Fibroblast of peridontal ligament (primary cell): Measurements from ENCODE around the gene KAT6B.

Experiments used
- DNase-seq: peaks from one replicate; pipeline ENCODE4 v3.0.0-alpha.2; 2010; ENCODE audit errors: extremely low read depth

Gene KAT6B

GRCh38 chr10:75014516-75015230 lies 188.3 kb downstream of the KAT6B start:
- DNase-seq = no peak

GRCh38 chr10:75015442-75015841 lies 189.0 kb downstream of the KAT6B start:
- DNase-seq = no peak

DNA sequence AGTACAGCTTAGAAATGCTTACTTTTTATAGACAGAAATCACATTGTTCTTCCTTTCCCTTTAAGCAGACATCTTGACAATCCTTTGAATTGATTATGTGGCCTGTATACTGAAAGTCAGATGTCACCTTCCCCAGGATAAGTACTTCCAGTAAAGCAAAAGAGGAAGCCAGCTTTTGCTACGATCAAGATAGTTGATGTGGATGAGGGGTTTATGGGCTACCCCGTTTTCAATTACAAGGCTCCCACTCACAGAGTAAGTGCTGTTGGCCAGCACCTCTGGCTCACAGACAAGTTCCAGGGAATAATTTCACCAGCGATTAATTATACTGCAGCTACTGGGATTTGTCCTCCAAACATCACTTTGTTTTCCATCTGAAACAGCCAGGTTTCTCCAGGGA lies 189.9 kb downstream of the KAT6B start:
- no peak for DNase-seq

DNA sequence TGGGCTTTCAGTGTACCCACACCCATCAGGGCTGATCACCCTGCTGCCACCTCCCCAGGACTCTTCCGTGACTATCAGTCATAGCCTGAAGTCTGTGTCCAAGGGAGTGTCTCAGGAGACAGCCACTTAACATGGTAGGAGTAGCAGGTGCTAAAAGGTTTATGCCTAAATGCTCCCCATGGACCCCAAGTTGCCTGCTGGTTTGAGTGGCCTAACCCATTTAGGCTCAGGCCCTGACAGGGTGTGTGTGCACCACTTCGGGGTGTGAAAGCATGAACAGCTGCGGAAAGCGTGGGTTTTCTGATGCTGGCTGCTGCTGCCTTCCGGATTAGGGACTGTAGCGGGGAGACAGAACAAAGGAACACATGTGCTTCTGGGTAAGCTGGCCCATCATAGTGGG lies 191.9 kb downstream of the KAT6B start:
- no peak for DNase-seq

DNA sequence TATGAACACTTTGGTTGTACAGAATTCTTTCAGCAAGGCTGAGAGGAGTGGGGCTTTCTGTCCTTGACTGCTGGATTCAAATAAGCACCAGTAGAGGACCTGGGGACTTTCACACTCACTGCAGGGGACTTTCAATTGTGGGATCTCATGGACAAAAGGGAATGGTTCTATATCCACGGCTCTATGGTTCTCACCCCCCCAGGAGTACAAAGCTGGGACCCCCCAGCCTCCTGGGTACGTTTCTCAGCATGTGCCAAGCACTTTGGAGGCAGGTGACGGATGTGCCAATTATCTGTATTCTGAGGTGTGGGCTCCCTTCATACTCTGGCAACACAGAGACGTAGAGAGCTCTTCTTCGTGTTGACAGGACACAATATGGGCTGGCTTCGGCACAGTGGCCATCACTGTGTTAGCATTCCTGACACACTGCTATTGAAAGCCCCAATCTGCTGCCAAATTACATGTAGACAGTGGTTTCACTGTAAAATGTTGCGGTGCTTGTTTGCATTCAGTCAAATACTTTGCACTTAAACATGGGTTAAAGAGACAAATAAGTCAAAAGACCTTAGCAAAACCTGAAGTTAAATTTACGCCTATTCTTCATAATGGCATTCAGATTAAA lies 192.4 kb downstream of the KAT6B start:
- no peak for DNase-seq

DNA sequence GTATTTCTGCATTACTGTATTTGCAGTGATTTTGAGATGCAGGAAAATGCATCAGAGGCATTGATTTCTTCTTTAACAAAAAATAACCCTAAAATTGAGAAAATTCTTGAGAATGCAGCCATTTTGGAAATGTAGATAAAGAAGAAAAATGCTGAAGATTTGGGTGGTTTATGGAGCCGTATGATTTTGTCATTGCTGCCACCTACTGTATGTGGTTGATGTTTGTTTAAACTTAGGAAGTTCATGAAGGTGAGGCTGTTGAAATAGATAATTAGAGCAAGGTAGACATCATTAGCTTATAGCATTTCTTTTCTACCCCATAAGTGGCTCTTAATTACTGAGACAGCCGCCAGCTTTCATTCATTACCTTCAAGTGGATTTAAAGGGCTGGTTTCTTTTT lies 193.0 kb downstream of the KAT6B start:
- peak; percentile 71 for DNase-seq

- DNase-seq = no peak
Observed at GRCh38 chr10:75020168-75020567, 193.8 kb downstream of the KAT6B start.

DNA sequence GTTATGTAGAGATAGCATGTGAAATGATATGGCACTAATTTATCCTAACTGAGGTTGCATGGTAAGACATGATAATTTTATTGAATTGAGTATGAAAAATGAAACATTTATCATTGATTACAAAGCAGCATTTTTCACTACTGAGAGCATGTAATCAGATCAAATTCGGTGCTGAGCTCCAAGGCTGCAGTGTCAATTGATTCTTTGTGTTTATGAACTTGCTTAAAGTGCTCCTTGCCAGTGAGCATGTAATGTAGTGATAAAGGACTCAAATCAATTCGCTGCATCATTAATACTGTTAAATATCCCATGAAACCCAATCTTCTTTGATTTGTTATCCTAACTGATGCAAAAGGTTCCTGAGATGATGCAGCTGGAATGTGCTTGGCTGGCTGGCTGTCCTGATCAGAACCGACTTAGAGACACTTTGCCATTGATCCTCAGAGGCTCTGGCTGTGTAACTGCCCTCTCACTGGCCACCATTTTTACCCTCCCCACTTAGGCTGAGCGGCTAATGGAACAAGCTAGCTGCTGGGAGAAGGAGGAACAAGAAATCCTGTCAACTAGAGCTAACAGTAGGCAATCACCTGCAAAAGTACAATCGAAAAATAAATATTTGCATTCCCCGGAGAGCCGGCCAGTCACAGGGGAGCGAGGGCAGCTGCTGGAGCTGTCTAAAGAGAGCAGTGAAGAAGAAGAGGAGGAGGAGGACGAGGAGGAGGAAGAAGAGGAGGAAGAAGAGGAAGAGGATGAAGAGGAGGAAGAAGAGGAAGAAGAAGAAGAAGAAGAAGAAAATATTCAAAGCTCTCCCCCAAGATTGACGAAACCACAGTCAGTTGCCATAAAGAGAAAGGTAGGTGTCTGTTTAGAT lies 195.2 kb downstream of the KAT6B start:
- DNase-seq = no peak

DNA sequence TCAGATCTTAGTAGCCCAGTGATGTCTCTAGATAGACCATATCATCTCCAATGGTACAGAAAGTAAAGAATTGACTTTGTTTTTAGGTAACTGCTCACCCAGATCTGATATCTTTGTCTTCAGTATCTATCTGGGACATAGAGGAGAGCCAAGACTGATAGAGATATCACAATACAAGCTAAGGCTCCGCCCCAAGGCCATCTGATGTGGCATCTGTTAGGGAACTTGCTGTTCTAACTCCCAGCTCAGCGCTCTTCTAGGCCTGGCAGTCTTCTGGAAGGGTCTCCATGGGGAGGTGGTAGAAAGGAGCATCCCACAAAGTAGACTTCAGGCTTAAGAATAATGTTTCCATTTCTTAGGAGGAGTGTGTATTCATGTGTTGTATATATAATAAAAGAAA lies 196.7 kb downstream of the KAT6B start:
- no peak for DNase-seq

DNA sequence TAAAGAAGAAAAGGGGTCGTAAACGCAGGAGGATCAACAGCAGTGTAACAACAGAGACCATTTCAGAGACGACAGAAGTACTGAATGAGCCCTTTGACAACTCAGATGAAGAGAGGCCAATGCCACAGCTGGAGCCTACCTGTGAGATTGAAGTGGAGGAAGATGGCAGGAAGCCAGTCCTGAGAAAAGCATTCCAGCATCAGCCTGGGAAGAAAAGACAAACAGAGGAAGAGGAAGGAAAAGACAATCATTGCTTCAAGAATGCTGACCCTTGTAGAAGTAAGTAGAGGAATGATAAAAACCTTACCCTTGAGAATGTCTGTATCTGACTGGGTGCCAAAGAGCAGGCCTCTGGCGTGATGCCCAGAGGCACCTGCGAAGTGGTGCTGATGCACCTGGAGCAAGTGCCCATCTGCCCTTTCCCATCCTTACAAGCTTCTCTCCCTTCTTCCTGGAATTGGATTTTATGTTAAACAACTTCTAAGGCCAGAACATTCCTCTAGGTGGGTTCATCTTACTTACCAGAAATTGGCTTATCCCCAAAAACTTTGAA lies 198.6 kb downstream of the KAT6B start:
- no peak for DNase-seq

DNA sequence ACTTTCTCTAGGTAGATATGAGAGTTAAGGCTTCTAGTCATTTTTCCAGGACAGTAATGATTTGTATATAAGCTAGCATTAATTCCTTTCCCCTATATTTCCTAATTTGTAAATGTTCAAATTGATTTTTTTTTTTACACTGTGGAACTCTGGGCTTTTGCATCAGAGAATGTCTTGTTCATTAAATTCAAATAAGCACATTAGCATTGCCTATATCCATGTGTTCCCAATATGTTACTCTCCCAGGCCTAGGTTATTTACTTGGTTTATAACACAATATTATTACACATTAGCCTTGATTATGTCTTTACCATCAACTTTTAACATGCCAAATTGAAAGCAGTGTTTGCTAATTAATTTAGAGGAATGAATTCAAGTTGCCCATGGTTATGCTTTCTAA lies 201.6 kb downstream of the KAT6B start:
- DNase-seq = no peak

DNA sequence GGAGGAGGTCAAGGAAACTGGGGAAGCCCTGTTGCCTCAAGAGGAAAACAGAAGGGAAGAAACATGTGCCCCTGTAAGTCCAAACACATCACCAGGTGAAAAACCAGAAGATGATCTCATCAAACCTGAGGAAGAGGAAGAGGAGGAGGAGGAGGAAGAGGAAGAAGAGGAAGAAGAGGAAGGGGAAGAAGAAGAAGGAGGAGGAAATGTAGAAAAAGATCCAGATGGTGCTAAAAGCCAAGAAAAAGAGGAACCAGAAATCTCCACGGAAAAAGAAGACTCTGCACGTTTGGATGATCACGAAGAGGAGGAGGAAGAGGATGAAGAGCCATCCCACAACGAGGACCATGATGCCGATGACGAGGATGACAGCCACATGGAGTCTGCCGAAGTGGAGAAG lies 202.3 kb downstream of the KAT6B start:
- no peak for DNase-seq

GRCh38 chr10:75029420-75029819 lies 203.0 kb downstream of the KAT6B start:
- no peak for DNase-seq

GRCh38 chr10:75029857-75030256 lies 203.5 kb downstream of the KAT6B start:
- no peak for DNase-seq

DNA sequence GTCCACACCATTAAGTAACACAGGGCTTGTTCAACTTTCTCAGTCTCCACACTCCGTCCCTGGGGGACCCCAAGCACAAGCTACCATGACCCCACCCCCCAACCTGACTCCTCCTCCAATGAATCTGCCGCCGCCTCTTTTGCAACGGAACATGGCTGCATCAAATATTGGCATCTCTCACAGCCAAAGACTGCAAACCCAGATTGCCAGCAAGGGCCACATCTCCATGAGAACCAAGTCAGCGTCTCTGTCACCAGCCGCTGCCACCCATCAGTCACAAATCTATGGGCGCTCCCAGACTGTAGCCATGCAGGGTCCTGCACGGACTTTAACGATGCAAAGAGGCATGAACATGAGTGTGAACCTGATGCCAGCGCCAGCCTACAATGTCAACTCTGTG lies 204.0 kb downstream of the KAT6B start:
- no peak for DNase-seq

- DNase-seq = no peak
Observed at GRCh38 chr10:75032119-75032518, 205.7 kb downstream of the KAT6B start.

DNA sequence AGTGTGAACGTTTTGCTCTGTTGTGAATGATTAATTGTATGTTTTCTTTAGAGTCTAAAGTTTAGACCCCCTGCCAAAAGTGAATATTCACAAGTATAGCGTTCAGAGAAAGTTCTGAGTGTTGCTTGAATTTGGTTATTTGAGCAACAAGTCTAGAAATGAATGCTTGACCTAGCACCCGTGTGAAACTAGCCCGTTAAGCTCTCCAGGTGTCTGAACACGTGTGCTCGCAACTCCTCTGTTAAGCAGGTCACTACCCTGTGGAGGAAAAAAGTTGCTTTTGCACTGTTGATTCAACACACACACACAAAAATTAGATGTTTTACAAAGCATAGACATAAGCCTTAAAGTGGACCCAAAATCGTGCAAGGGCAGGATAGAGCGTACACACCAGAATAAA lies 206.4 kb downstream of the KAT6B start:
- no peak for DNase-seq

- no peak for DNase-seq
Observed at GRCh38 chr10:75033399-75034130, 207.2 kb downstream of the KAT6B start.

DNA sequence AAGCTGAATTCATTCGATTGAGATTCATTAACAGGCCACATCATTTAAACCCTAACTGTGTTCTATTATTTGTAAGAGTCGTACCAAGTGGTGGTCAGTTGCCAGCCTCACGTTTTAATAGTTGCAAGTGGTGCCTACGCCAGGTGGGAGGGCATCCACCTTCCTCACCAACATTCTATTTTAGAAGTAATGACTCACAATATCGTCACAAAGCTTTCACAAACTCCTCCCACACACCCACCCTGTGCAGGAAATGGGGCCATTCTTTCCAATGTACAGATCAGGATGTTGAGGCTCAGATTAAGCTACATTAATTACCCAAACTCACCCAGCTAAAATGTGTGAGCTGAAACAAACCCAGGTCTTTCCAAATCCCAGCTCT lies 207.7 kb downstream of the KAT6B start:
- no peak for DNase-seq

GRCh38 chr10:75034714-75035258 lies 208.4 kb downstream of the KAT6B start:
- DNase-seq = no peak

DNA sequence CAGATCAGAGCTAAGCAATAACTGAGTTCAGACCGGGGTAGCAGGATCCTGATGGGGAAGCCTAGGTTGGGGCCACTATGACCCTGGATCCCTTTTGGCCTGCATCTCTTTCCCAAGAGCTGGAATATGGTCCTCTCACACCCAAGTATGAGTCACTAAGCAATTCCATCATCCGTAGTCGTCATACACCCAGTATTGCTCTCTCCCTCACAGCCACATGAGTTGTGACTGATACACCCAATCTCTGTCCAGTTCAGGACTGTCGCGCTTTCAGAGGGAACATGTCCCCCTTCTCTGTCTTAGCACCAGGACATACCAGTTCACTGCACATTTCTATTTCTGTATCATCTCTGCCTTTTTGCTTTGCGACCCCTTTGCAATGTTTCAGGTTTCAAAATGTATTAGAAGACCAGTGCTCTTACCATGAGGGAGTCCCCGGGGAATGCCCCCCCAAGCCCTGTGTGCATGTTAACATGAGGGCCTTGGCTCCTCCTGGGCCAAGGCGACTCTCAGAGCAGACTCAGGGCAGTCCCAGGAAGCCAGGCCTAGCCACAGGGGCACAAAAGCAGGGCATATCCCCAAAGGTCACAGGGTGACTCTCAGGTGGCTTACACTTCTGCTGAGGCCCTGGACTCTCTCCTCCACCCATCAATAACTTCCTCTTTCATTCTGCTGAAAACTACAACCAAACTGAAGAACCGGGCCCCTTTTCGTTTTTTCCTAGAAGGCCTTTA lies 209.7 kb downstream of the KAT6B start:
- peak; percentile 49 for DNase-seq
